ENCODE data around the gene SLC38A3.

Gene SLC38A3

DNA sequence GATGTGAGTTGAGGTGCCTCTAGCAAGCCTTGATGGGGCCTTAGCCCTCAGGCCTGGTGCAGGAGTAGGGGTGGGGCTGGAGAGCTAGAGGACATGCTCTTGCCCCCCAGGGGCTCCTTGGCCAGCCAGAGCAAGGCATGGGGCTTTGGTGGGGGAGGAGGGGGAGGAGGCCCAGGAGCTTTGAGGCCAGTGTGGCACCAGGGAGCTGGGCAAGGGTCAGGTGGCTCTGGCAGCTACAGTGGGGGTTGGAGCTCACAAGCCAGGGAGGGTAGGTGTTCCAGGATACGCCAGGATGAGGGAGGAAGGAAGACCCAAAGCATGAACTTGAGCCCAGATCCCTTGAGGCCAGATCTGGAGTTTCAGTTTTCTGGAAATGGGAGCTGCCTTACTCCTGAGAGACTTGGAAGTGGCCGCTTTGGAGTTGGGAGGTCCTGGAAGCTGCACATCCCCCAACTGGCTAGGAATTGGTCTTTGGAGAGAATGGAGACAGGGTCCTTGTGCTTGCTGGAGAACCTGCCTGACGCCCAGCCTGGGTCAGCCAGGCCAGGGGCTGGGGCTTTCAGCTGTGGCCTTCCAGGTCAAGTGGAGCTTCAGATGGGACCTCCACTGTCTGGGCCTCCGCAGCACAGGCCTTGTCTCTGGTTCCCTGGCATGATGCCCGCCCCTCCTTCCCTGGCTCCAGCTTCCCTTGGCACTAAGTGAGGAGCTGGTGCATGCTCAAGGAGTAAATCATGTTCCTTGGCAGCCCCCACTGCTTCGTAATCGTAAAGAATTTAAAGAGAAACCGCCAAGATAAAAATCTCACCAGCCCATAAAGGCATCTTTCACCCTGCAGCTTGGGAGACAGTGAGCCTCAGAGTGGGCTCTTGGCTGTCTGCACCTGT lies 41.3 kb upstream of the SLC38A3 start:
- Histone ChIP-seq H3K4me1 (ENCODE audit: insufficient read depth, low read length) (peaks cover 22% of the 10 kb centered on the region), H3K4me3 (ENCODE audit: low read length) (no peak overlapping the region), H3K9me3 (ENCODE audit: insufficient read depth, low read depth, low read length) (no peaks in the 10 kb centered on the region), H3K9ac (ENCODE audit: low read depth, low read length) (no peak overlapping the region), H3K27me3 (ENCODE audit: insufficient read depth, low read length) (no peaks in the 10 kb centered on the region), H3K27ac (ENCODE audit: low read length) (no peak overlapping the region), H3K36me3 (ENCODE audit: insufficient read depth, low read depth, low read length) (peaks cover 42% of the 10 kb centered on the region; the same call in 1 of the 2 replicates)

DNA sequence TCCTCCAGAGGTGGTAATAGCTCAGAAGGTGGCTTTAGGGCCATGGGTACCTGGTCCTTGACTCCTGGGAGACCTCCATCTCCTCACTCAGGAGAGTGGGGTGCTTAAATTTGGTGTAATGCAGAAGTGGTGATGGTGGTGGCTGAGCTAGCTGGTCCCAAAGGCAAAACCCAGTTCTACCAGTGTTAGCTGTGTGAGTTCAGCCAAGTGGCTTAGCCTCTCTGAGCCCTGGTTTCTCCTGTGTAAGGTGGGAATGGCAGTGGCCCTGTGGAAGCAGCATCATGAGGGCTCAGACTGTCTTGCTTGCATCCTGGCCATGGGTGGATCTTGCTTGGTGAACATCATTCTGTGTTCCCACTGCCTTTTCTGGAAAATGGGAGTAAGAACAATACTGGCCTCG lies 40.6 kb upstream of the SLC38A3 start:
- Histone ChIP-seq H3K4me3 (ENCODE audit: low read length) (no peak overlapping the region), H3K27ac (ENCODE audit: low read length) (no peak overlapping the region), H3K36me3 (ENCODE audit: insufficient read depth, low read depth, low read length) (peaks cover 42% of the 10 kb centered on the region; the same call in 1 of the 2 replicates), H3K4me1 (ENCODE audit: insufficient read depth, low read length) (peaks cover 22% of the 10 kb centered on the region), H3K9me3 (ENCODE audit: insufficient read depth, low read depth, low read length) (no peaks in the 10 kb centered on the region), H3K27me3 (ENCODE audit: insufficient read depth, low read length) (no peaks in the 10 kb centered on the region), H3K9ac (ENCODE audit: low read depth, low read length) (no peak overlapping the region)

DNA sequence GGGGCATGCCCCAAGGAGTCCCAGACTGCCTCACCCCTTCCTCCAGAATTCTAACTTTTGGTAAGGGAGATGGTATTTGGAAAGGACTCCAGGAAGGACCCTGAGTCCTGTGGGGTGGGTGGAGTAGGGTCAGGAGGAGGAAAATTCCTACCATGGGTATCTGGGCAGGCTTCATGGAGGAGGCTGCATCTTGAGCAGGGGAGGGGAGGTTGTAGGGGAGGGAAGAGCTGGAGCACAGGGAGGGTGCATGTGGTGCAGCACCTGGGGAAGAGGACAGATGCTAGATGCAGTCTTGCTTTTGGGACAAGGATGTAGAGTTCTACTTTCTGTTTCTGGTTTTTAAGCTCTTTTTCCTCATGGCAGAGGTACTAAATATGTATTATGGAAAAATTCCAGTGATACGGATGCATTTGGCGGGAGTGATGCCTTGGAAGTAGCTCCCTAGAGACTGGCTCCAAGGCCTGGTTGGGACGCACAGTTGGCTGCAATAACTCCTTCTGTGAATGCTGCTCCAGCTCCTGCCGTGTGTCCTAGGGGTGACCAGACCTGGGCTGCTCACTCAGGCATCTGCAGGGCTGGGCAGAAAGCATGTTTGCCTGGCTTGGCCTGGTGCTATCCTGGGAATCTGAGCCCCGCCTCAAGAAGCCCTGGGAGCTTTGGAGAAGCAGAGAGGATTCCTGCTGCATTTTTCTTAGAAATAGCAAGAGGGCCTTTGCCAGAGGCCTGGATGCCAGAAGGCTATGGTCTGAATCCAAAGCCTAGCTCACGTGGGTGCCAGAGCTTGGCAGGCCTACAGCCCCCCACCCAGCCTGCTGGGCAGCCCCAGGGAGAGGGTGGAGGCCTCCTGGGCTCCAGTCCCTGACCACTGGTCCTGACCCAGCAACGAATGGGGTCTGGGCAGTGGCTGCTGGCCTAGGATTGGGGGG lies 39.8 kb upstream of the SLC38A3 start:
- H3K27ac ChIP-seq (ENCODE audit: low read length): no peak overlapping the region
- H3K27me3 ChIP-seq (ENCODE audit: insufficient read depth, low read length): no peaks in the 10 kb centered on the region
- peak overlapping the region; percentile 41; the same call in 1 of the 2 replicates for H3K9ac ChIP-seq (ENCODE audit: low read depth, low read length)
- no peak overlapping the region for H3K4me3 ChIP-seq (ENCODE audit: low read length)
- H3K36me3 ChIP-seq (ENCODE audit: insufficient read depth, low read depth, low read length): peaks cover 34% of the 10 kb centered on the region; the same call in 1 of the 2 replicates
- no peaks in the 10 kb centered on the region for H3K9me3 ChIP-seq (ENCODE audit: insufficient read depth, low read depth, low read length)
- H3K4me1 ChIP-seq (ENCODE audit: insufficient read depth, low read length): peaks cover 22% of the 10 kb centered on the region

DNA sequence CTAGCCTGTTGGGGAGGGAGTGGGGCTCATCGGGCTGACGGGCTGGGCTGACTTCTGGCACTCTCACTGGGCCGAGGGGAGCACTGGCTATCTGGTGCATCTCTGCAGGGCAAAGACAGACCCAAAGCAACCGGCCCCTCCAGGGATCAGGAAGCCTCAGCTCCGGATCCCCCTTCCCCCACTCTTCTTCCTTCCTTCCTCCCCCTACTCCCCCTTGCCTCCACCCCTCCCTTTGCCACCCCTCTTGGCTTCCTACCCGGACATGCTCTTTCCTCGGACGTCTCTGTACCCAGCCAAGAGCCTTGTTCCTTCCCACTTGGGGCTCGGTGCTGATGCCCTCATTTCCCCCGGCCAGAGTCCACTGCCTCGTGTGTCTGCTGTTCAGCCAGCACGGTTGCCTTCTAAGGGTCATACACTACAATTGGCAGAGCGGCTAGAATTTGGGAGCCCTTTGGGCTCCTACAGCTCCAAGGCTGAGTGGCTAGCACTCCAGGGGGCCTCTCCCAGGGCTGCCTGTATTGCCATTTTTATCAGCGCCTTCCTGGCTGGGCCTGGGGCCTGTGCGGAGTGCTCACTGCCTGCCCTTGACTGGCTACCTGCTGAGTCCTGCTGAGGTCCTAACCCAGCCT lies 39.0 kb upstream of the SLC38A3 start:
- Histone ChIP-seq H3K9me3 (ENCODE audit: insufficient read depth, low read depth, low read length) (no peaks in the 10 kb centered on the region), H3K9ac (ENCODE audit: low read depth, low read length) (peak overlapping the region; percentile 41; the same call in 1 of the 2 replicates), H3K36me3 (ENCODE audit: insufficient read depth, low read depth, low read length) (peaks cover 31% of the 10 kb centered on the region; the same call in 1 of the 2 replicates), H3K27me3 (ENCODE audit: insufficient read depth, low read length) (no peaks in the 10 kb centered on the region), H3K4me1 (ENCODE audit: insufficient read depth, low read length) (peaks cover 22% of the 10 kb centered on the region), H3K4me3 (ENCODE audit: low read length) (no peak overlapping the region), H3K27ac (ENCODE audit: low read length) (peak overlapping the region; percentile 15)

DNA sequence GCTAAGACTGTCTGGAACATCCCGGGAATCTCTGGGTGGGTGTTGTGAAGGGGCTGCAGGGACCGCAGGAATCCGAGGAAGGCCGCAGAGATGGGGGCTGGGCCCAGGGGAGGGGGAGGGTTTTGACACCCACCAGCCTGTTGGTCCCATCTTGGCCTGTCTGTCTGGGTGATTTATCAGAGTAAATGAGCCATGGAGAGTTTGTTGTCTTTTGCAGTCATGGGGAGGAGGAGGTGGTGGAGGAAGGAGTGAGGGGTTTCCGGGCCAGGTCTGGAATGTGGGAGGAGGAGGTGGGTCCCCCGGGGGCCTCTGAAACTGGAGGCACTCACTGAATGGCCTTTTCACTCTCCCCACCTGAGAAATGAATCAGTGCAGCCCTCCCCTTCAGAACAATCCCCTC lies 38.5 kb upstream of the SLC38A3 start:
- Histone ChIP-seq H3K9me3 (ENCODE audit: insufficient read depth, low read depth, low read length) (no peaks in the 10 kb centered on the region), H3K27me3 (ENCODE audit: insufficient read depth, low read length) (no peaks in the 10 kb centered on the region), H3K4me1 (ENCODE audit: insufficient read depth, low read length) (peaks cover 22% of the 10 kb centered on the region), H3K27ac (ENCODE audit: low read length) (peak overlapping the region; percentile 15), H3K36me3 (ENCODE audit: insufficient read depth, low read depth, low read length) (peaks cover 28% of the 10 kb centered on the region; the same call in 1 of the 2 replicates), H3K9ac (ENCODE audit: low read depth, low read length) (peak overlapping the region; percentile 41; the same call in 1 of the 2 replicates), H3K4me3 (ENCODE audit: low read length) (no peak overlapping the region)

DNA sequence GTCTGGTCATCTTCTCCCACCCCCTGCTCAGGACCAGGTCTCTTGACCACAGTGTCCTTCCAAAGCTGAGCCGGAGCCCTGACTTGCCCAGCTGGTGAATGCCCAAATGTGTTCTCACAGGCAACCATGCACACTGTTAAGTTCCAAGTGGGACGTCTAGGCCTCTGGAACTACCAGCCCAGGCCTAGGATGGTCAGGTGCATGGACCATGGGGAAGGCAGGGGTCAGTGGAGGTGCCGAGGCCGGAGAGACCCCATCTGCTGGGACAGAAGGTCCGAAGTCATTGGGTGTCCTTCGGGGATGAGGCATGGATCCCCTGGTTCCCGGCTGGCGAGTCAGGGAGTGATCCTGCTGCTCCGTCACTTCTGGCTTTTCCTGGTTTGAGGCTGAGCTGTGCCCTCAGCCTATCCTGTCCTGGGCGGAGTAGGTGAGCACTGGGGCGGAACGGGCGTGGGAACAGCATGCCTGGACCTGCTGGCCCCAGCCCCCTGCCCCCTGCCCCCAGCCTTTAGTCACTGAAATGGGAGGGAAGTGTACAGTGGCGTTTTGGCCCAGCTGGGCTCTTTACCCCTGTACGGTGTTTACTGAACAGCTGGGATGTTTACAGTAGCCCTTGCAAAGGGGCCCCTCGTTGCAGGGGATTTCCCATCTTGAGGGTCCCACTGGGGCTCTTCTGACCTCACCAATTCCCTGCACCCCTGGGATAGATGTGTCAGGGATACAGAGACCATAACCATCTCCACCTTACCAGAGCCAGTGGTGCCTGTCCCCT lies 37.8 kb upstream of the SLC38A3 start:
- Histone ChIP-seq H3K4me1 (ENCODE audit: insufficient read depth, low read length) (peaks cover 22% of the 10 kb centered on the region), H3K9me3 (ENCODE audit: insufficient read depth, low read depth, low read length) (no peaks in the 10 kb centered on the region), H3K27me3 (ENCODE audit: insufficient read depth, low read length) (no peaks in the 10 kb centered on the region), H3K4me3 (ENCODE audit: low read length) (no peak overlapping the region), H3K27ac (ENCODE audit: low read length) (no peak overlapping the region), H3K9ac (ENCODE audit: low read depth, low read length) (no peak overlapping the region; the same call in 1 of the 2 replicates), H3K36me3 (ENCODE audit: insufficient read depth, low read depth, low read length) (peaks cover 22% of the 10 kb centered on the region; the same call in 1 of the 2 replicates)

DNA sequence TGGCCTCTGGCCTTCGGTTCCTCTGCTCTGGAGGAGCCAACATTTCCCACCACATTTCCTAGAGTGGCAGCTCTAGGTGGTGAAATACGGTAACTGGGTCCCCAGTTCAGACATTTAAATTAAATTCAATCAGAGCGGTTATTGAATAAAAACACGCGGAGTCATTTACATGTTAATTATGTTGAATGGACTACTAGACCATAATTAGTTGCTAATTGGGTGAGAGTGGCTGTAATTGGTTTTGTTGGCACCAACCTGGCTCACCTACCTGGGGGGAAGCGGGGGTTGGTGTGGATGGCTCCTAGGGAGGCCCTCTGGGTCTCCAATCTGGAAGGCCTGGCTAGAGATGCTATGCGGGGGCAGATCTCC lies 37.2 kb upstream of the SLC38A3 start:
- Histone ChIP-seq H3K4me1 (ENCODE audit: insufficient read depth, low read length) (peaks cover 22% of the 10 kb centered on the region), H3K27ac (ENCODE audit: low read length) (no peak overlapping the region), H3K4me3 (ENCODE audit: low read length) (no peak overlapping the region), H3K9me3 (ENCODE audit: insufficient read depth, low read depth, low read length) (no peaks in the 10 kb centered on the region), H3K27me3 (ENCODE audit: insufficient read depth, low read length) (no peaks in the 10 kb centered on the region), H3K9ac (ENCODE audit: low read depth, low read length) (no peak overlapping the region), H3K36me3 (ENCODE audit: insufficient read depth, low read depth, low read length) (peaks cover 19% of the 10 kb centered on the region; the same call in 1 of the 2 replicates)

DNA sequence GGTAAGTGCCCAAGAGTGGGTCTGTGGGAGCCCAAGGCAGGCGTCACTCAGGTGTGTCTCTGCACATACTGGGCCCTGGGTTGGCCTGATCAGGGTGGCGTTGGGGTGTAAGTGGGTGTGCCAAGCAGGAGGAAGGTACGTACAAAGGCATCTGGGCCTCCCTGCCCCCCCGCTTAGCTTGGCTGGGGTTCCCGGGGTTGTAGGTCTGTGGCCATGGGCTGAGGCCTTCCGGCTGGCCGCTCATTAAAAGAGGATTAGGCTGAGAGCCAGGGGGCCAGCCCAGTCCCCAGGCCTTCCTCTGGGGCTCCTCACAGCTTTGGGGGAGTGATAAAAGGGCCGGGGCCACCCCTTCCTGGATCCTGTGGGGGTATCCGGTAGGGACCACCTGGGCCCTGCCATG lies 36.7 kb upstream of the SLC38A3 start:
- Histone ChIP-seq H3K9ac (ENCODE audit: low read depth, low read length) (no peak overlapping the region), H3K36me3 (ENCODE audit: insufficient read depth, low read depth, low read length) (peaks cover 14% of the 10 kb centered on the region; the same call in 1 of the 2 replicates), H3K4me1 (ENCODE audit: insufficient read depth, low read length) (peaks cover 22% of the 10 kb centered on the region), H3K9me3 (ENCODE audit: insufficient read depth, low read depth, low read length) (no peaks in the 10 kb centered on the region), H3K4me3 (ENCODE audit: low read length) (no peak overlapping the region), H3K27me3 (ENCODE audit: insufficient read depth, low read length) (no peaks in the 10 kb centered on the region), H3K27ac (ENCODE audit: low read length) (no peak overlapping the region)

DNA sequence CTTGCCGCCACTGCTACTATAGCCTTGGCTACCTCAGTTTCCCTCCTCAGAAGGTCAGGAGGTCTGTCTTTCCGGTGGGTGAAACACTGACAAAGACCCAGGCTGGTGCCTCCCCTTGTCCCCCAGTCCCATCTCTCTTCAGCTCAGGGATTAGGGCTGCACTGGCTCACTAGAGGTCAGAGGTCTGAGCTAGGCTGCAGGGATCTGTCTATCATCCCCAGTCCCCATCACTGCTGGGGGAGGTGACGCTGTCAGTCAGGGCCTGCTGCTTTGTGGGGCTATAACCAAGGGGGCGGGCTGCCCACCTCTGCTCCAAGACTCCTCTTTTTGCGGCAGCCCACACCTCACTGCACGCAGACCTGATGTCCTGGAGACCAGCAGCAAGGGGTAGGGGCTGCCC lies 36.3 kb upstream of the SLC38A3 start:
- no peak overlapping the region for H3K27ac ChIP-seq (ENCODE audit: low read length)
- no peaks in the 10 kb centered on the region for H3K9me3 ChIP-seq (ENCODE audit: insufficient read depth, low read depth, low read length)
- H3K4me1 ChIP-seq (ENCODE audit: insufficient read depth, low read length): peaks cover 22% of the 10 kb centered on the region
- H3K36me3 ChIP-seq (ENCODE audit: insufficient read depth, low read depth, low read length): peaks cover 14% of the 10 kb centered on the region; the same call in 1 of the 2 replicates
- H3K9ac ChIP-seq (ENCODE audit: low read depth, low read length): no peak overlapping the region
- no peak overlapping the region for H3K4me3 ChIP-seq (ENCODE audit: low read length)
- H3K27me3 ChIP-seq (ENCODE audit: insufficient read depth, low read length): no peaks in the 10 kb centered on the region

DNA sequence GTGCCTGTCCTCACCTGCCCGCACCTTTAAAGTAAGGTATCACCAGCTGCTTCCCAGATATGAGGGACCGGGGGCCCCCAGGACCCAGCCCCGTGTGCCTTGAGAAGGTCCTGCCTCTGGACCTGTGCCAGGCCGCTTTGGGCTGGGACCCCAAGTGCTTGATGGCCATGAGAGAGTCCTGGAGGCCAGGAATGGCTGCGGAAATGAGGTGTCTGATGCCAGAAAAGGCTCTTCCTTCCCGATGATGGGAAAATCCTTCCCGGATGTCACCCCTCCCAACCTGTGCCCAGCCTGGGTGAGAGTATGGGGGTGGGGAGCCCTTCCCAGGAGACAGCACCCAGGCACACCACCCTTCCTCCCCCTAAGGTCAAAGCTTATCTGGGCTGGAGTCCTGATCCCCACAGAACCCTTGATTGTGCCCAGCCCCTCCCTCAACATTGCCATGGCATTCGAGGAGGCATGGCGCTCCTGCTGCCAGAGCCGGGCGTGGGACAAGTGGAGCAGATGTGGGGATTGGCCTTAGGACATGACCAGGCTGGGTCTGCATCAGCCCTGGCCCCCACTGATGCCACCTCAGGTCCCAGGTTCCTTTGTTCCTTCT lies 35.7 kb upstream of the SLC38A3 start:
- Histone ChIP-seq H3K36me3 (ENCODE audit: insufficient read depth, low read depth, low read length) (peaks cover 14% of the 10 kb centered on the region; the same call in 1 of the 2 replicates), H3K9me3 (ENCODE audit: insufficient read depth, low read depth, low read length) (no peaks in the 10 kb centered on the region), H3K27ac (ENCODE audit: low read length) (no peak overlapping the region), H3K9ac (ENCODE audit: low read depth, low read length) (no peak overlapping the region), H3K27me3 (ENCODE audit: insufficient read depth, low read length) (no peaks in the 10 kb centered on the region), H3K4me3 (ENCODE audit: low read length) (no peak overlapping the region), H3K4me1 (ENCODE audit: insufficient read depth, low read length) (peaks cover 22% of the 10 kb centered on the region)
